Amniotic stem cell (primary cell): ENCODE results near the gene PADI4.
"Not testable (repeated sequence)": the region's sequence is repeated elsewhere in the genome, so short reads cannot be mapped to it uniquely, and the experiment has no call there.

Experiments used
- DNase-seq: peaks from one replicate; lab custom pipeline; 2025; lab: John Stamatoyannopoulos, UW

The PADI4 gene

DNA sequence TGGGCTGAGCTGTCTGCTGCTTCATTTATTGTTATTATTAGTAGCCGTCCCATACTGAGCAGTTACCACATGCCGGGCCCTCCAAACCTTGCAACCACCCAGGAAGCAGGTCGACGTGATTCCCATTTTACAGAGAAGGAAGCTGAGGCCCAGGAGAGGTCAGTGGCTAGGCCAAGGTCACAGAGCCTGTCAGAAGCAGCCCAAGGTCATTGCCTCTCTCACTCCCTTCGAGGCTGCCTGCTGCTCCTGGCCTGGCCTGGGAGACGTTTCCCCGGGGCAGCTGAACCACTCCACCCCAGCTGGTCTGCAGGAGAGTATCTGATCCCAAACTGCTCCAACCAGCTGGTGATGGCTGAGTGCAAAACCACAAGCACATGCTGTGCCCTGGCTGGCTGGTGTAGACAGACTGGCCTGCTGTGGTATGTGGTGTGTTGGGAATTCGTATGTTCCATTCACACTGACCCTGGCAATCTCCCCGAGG, 6.5 kb downstream of the PADI4 start:
- no peak for DNase-seq

DNA sequence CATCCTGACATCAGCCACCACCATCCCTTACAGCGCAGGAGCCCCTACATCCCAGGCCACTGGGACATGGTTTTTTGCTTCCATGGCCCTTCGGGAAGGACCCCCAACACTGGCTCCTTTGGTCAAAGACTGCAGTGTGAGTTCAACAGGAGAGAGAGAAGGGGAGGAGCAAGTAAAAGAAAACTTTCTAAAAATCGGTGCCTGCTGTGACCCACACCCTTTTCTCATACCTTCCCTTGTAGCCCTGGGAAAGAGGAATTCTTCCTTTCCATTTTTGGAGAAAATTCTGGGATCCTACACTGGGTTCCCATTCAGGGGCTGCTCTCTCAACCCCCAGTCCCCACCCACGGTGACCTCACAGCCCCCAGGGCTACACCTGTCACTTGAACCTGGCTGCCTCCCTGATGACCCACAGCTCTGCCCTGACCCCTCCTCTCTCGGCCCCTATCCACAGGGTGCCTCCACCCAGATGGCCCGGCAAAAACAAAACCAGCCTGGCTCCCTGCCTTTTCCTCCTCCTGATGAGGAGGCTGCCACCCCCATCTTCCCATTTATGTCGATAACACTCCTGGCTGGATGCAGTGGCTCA, 7.6 kb downstream of the PADI4 start:
- DNase-seq, result no peak

GRCh38 chr1:17316704-17317103, 8.7 kb downstream of the PADI4 start:
- DNase-seq, result no peak

DNA sequence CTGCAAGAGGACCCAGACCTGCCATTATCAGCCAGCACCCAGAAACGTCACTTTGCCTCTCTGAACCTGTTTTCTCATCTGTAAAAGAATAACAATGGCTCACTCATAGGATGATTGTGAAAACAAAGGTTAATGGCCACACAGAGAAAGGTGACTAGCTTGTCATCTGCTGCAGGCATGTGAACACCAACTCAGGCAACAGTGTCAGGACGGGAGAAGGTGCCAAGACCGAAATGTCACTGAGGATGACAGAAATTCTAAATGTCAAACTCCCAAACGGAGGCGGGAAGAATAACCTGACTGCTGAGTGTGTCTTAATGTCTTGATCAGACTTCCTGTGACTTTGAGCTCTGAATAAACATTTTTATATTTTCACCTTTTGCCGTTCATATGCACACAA, 10.3 kb downstream of the PADI4 start:
- DNase-seq, result no peak

DNA sequence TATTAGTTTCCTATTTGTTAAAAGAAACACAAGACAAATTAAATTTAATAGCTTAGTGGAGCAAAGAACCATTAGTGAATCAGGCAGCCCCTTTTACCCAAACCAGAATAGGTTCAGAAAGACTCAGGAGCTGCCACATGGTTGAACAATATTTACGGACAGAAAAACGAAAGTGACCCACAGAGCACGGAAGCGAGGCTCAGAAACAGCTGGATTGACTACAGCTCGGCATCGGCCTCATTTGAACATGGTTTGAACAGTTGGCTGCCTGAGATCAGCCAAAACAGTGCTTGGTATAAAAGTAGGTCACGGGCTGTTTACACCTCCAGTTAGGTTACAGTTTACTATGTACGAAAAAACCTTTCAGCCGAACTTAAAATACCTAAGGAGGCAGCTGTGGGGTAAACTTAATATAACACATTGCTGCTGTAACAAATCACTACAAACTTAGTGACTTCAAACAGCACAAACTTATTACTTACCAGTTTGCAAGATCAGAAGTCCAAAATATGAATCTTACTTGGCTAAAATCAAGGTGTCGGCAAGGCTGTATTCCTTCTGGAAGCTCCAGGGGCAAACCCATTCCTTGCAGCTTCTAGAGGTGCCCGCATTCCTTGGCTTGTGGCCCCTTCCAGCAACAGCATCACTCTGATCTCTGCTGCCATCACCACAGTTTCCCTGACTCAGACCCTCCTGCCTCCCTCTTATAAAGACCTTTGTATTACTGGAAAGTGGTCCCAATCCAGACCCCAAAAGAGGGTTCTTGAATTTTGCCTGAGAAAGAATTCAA, 11.8 kb downstream of the PADI4 start:
- no peak for DNase-seq

GRCh38 chr1:17321857-17322390, 13.9 kb downstream of the PADI4 start:
- DNase-seq, result not testable (repeated sequence)

- no peak for DNase-seq
These were observed 20.9 kb downstream of the PADI4 start for GRCh38 chr1:17328855-17329254.

- no peak for DNase-seq
These were observed 21.6 kb downstream of the PADI4 start for GRCh38 chr1:17329610-17330009.

DNA sequence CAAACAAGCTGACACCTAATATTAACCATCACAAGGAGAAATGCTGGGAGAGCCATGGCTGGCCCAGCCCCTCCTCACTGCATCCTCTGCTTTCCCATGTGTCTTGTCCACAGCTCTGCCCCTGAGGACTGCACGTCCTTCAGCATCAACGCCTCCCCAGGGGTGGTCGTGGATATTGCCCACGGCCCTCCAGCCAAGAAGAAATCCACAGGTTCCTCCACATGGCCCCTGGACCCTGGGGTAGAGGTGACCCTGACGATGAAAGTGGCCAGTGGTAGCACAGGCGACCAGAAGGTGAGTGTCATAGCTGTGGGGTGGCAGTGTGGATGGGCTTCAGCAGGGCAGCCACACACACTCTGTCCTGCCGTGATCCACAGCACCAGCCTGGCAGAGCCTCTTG, 22.9 kb downstream of the PADI4 start:
- DNase-seq, result no peak

- no peak for DNase-seq
These were observed 25.1 kb downstream of the PADI4 start for GRCh38 chr1:17333081-17333480.

DNA sequence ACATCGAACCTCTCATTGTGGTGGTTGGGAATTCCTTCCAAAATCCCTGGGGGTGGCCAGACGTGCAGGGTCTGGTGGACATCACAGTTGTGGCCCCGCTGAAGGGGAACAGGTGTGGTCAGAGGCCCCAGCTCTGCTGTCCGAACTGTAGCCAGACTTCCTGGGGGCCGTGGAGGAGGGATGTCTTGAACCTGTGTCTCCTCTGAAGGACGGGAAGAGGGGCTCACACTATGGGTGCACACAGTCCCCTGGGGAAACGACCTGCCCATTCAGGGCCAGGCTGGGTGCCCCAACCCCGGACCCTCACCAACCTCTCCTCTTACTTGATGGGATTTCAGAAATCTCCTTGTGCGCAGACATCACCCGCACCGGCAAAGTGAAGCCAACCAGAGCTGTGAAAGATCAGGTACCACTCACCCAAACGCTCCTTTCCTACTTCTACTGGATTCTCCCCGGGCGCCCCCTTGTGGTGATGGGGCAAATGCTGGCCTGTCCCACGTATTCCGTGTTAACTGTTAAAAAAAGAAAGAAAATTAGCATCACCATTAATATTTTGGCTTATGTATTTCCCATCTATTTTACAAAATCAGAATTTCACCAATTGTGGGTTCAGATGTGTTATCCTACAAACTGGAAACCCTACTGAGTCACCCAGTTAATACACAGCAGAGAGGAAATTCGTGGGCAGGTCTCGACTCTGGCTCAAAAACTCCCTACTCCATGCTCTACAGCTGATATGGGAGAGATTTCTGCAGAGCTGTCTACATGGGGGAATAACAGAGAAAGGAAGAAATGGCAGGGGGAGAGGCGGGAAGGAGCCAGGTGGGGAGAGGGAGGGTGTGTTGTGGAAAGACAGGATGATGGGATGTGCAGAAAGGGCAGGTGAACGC, 28.1 kb downstream of the PADI4 start:
- DNase-seq, result peak; percentile 59

DNA sequence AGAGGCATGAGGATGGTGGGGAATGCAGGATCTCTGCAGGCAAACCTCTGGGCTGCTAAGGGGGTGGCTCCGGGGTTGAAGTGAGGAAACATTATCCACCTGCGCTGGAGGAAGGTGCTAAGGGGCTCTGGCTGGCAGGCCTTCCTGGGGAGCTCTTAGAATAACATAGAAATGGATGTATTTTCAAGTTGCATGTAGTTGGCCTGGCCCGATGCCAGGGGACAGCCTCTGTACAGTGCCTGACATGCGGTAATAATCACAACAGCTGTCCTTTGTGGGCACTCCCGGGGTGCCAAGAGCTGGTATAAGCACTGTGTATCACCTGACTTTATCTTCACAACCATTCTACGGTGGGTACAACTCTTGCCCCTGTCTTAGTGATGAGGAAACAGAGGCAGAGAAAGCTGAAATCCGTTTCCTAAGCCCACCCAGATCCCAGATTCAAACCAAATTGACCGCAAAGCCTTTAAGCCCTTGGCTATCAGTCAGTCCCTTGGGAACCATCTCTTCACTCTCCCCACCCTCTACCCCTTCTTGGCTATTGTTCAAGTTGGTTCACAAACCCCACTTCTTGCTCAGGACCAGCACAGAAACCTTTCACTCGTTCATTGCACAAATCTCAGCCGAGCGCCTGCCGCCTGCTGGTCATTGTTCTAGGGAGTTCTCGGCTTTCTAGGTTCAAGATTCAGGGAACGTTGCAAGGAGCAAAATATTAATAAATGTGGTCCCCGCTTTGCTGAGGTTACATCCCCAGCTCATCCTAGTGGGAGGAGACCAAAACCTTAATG, 30.9 kb downstream of the PADI4 start:
- no peak for DNase-seq

DNA sequence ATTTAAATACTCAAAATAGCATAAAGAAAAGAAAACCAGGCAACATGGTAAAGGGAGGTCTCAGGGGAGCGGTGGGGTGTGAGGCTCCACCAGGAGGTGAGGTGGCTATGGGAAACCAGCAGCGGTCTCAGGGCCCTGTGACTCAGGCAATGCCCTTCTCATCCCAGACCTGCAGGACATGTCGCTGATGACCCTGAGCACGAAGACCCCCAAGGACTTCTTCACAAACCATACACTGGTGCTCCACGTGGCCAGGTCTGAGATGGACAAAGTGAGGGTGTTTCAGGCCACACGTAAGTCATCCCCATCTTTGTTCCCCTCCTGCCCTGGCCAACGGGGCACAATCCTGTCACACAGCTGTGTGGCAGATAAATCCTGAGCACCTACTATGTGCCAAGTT, 31.5 kb downstream of the PADI4 start:
- no peak for DNase-seq

- no peak for DNase-seq
These were observed 32.4 kb downstream of the PADI4 start for GRCh38 chr1:17340358-17340757.

DNA sequence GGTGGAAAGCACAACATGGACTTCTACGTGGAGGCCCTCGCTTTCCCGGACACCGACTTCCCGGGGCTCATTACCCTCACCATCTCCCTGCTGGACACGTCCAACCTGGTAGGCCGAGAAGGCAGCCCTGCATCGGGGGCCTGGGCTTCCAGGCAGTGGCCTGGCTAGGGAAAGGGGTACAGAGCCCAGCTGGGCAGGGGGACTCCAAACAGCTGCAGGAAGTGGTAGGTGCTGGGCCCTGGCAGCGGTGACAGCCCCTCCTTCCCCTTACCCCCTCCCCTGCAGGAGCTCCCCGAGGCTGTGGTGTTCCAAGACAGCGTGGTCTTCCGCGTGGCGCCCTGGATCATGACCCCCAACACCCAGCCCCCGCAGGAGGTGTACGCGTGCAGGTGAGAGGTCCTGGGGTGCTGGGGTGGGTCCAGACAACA, 34.0 kb downstream of the PADI4 start:
- DNase-seq, result no peak

DNA sequence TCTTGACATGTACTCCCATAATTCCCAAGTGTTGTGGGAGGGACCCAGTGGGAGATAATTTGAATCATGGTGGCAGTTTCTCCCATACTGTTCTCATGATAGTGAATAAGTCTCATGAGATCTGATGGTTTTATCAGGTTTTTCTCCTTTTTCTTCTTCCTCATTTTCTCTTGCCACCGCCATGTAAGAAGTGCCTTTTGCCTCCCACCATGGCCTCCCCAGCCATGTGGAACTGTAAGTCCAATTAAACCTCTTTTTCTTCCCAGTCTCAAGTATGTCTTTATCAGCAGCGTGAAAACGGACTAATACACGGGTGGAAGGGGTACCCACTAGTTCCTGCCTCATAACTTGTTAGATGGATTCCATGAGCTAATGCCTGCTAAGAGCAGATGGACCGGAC, 37.5 kb downstream of the PADI4 start:
- not testable (repeated sequence) for DNase-seq

- DNase-seq, result no peak
These were observed 38.2 kb downstream of the PADI4 start for GRCh38 chr1:17346046-17346789.

DNA sequence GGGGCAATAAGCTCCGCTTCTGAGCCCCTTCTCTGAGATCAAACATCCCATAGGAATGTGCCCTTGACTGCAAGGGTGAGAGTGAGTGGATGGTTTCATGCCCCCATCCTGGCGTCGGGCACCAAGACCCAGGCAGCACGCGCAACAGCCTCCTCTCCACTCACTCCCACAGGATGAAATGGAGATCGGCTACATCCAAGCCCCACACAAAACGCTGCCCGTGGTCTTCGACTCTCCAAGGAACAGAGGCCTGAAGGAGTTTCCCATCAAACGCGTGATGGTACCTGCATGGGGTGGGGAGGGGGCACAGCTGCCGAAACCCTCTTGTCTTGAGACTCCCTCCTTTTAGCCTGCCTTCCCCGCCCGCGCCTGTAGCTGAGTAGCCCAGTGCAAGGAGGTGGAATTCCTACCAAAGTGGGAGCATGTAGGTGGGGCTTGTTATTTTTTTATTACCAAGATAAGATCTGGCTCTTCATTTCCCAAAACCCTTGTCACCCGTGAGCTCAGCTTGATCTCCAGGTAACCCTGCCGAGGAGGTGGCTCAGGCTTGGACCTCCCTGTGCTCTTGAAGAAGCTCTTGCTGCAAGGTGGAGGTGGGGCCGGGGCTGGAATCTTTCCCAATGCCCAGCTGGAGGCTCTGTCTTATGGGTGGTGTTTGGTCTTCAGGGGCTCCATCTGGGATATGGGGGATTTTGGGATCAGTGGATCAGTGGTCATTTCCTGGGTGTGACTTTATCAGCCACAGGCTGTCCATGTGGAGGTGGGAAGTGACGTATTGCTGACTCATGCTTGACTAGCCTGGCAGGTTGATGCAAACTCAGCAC, 40.0 kb downstream of the PADI4 start:
- DNase-seq, result no peak

GRCh38 chr1:17348593-17349234, 40.7 kb downstream of the PADI4 start:
- DNase-seq, result no peak
